Fibroblast of the conjunctiva (primary cell): Measurements from ENCODE around the gene GTPBP3.

Experiments used
- DNase-seq: peaks from one replicate; pipeline ENCODE4 v3.0.0-alpha.2; 2010; ENCODE audit warnings: low read depth

The GTPBP3 gene

DNA sequence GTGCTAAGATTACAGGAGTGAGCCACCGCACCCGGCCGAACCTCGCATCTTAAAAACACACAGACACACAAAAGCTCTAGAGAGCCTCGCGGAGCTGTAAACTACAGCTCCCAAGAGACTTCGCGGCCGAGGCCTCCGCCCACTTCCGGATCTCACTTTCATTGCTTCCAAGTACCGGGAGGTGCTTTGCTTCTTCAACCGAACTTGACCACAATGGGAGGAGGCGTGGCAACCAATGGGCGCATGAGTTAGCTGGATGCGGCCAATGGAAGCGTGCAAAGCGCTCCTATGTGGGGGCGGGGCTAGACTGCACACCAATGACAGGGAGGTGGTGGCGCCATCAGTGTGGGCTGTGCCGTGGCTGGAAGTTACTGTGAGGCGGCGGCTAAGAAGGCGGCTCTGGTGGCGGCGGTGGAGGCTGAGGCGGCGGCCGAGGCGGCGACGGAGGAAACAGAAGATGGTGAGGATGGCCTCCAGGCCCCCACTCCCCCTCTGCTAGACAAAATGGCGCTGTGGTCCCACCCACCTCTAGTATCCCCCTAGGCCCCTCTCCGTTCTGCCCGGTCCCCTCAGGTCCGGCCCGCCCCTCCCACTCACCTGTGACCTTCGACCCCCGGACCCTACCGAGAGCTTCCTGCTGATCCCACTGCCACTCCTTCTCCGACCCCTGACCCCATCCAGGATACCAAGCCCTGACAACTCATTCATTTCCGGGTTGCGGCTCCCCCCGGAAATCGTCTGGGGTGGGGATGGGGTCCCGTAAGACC, 28.0 kb upstream of the GTPBP3 start, which contains the start of gene DDA1:
DDA1 (plus strand) TSS at position 366 of the 767 bp plus-strand sequence; CDS start at position 458, 92 bp downstream.
- peak; percentile 100 for DNase-seq

DNA sequence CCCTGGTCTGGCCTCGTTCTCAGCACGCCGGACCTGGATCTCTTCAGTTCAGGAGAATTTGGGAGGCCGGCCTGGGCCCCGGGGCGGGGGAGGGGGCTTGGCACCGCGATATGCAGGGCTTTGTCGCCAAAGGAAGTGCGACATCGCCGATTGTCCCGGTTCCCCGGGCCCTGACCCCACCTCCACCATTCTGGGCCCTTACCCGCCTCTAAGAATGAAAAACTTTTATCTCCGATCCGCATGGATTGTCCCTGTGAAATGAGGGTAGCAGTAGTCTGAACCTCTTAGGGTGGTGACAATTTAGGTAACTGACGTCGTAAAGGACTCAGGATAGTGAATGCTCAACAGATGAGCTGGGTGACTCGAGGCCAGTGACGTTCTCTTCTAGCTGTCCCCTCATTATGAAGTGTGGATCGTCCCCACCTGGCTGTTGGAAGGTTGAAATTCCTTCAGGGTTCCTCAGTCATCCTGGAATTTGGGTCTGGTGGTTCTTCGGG, 27.3 kb upstream of the GTPBP3 start:
- no peak for DNase-seq

DNA sequence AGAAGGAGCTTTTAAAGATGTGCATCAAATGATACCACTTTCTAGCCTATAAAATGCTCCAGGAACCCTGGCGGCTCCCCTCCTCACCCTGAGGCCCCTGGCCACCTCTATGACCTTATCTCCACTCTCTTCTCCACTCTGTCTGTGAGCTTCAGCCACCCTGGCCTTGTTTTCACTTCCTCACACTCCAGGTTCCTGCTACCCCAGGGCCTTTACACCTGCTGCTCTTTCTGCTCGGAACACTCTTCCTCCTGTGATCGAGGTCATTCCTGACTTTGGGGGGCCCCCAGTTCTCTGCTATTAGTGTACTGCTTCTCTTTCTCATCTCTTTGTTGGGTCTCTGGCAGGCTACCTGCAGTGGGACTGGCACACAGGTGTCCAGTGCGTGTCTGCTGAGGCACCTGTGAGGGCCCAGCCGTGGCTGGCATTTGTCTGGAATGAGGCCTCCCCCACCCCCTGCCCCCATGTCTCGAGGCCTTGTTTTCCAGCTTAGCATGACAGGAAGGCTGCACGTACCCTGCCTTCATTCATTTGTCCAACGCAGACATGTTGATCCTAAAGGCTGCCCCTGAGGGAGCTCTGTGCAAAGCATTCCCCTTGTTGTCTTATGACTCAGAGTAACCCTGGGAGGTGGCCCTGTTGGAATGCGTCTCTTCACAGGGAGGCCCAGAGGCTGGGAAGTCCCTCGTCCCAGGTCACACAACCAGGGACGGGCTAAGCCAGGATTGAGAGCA, 25.7 kb upstream of the GTPBP3 start:
- DNase-seq = no peak

DNA sequence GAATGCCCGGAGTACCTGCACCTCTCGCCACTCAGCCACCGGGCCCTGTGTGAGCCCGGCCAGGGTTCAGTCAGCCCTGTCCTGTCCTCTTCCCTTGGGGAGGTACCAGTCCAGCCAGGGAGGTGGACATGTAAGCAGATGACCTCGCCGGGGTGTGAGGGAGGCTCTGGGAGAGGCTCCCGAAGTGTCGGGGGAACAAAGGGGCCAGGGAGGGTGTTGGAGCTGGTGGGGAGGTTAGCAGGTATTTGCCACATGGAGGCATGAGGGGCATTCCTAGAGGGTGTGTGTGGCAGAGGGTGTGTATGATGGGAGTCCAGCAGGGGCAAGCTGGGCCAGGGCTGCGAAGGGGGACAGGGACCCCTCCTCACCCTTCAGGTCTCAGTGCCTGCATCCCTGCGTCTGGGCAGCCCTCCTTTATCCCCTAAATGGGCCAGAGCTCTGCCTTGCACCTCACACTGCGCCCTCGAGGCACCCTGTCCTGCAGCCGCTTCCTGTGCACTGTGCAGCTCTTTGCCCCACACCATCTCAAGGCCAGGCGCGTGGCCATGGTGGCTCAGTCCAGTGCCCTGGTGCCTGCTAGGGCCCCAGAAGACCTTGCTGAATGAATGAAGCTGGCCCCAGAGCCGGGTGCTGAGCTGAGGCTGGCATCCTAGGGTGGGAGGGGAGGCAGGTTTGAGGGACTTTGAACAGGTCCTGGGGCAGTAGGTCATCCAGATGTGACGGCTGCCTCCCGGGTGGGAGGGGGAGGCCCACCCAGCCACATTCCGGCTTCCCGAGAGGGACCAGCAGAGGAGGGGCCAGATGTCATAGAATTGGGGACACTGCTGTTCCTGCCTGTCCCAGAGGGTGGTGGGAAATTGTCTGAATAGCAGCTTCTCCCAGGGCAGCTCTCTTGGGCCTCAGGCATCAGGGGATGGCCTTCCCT, 24.9 kb upstream of the GTPBP3 start:
- no peak for DNase-seq

DNA sequence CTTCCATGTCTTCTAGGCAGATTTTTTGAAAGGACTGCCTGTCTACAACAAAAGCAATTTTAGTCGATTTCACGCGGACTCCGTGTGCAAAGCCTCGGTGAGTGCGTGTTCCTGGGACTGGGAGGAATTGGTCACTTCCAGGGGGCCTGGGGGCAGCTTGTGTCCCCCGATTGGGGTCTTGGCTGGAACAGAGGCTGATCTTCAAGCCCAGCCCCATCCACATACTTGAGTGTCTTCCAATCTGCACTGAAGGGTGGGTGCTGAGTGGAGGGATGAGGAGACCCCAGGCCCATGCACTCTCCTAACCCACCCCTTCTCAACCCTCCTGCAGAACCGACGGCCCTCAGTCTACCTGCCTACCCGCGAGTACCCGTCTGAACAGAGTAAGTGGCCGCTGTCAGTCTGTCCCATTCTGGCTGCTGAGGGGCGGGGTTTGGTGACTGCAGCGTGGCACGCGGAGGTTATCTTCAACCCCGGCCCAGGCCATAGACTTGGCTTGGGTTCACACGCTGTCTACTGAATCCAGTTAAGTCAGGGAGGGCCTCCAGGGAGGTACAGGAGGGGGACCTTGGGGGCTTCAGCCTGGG, 23.3 kb upstream of the GTPBP3 start:
- no peak for DNase-seq

DNA sequence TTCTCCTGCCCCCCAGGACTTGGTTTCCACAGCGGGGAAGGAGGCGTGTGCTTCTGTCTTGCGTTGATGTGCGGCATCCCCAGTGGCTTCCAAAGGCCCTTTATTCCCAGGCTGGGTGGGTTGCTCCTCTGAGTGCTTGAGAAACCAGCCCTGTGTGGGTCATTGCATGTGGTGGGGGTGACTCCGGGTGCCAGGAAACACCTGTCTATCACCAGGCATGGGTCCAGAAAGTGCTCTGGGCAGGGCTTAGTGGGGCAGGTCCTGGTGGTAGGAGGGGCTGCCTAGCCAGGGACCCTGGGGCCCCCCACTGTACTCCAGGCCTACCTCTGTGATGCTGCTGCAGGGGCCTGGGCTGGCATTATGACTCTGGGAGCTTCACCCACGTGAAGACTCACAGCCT, 18.4 kb upstream of the GTPBP3 start:
- DNase-seq = no peak

DNA sequence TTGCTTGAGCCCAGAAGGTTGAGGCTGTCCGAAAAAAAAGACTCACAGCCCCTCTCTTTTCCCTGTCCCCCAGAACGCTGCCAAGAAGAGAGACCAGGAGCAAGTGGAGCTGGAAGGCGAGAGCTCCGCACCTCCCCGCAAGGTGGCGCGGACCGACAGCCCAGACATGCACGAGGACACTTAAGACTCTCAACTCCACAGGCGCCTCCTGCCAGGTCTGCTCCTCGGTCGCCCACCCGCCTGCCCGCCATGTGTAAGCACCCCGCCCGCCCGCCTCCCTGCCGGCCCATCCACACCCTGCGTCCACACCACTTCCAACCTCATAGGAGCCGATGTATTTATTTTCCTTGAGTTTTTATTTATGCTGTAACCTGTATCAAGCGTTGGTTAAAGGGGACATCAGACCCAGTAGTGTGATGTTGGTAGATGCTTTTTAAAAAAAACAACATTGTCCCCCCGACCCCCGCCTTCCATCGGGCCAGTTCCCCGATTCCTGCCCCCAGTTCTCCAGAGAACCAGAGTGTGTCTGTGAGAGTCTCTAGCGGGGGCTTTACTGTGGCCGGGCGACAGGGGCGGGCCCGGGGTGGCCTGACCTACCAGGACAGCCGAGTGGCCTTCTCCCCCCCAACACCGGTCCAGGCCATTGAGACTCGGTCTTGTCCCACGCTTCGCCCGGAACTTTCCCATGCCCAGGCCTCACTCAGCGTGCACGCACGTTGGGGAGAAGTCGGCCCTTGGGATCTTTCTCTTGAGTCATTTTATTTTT, 17.7 kb upstream of the GTPBP3 start:
- no peak for DNase-seq

DNA sequence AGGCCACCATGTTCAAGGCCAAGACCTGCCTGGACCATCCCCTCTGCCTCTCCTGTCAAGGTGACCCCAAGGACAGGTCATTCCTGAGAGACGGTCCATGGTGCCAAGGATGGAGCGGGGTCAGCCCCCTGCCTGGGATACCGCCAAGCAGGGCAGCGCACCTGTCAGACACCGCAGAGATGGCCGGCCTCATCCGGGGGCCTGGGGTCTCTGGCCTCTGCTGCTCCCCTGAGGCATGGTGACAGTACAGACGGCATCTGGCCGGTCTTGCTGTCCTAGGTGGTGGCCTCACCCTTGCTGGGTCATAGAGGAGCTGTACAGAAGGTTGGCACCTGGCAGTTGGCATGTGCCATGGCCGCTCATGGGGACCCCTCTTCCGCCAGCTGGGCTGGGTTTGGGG, 16.9 kb upstream of the GTPBP3 start:
- no peak for DNase-seq

DNA sequence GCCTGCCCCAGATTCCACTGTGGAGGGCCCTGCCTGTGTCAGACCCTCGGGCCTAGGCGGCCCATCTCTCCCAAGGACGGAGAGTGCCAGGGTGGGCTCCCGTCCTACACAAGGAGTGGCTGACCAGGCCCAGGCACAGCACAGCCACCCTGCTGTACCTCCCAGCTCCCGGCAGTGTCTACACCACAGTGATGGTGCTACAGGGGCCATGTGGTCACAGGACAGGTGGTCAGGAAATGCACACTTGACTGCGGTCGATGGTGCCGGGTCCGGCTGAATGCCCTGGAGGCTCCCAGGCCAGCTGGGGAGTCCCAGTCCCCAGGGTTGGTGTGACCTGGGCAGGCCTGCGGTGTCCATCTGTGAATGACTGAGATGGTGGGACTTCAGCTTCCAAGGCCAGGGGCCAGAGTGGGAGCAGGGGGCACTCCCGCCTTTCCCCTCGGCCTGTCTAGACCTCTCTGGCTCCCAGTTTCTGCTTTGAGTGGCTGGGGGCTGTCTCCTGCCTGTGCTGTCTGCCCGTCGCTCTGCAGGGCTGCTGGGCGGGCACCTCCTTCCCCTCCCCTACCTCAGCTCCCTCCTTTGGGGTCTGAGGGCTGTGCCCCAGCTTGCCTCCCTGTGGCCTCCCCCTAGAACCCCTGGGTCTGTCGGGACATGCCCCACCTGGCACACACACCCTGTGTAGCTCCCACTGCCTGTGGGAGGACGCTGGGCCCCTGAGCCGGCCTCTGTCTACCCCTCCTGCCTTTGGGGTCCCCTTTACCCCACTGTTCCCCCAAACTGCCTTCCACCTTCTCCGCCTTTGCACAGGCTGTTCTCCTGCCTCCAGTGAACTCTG, 15.5 kb upstream of the GTPBP3 start:
- no peak for DNase-seq

DNA sequence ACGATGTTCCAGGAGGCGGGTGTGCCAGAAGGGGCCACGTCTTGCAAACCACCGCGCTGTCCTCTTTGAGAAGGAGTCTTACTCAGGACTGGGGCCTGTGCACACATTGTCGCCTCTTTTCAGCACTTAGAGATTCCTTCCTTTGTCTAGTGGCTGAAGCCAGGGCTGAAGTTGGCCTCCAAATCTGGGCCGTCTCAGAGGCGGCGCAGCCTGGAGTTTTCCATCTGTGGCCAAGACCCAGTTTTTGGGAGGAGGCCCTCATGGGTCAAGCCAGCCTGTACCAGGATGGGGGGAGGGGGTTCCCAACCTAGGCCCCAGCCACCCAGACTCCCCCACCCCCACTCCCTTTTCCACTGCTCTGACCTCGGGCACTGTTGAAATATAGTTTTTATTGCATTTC, 14.5 kb upstream of the GTPBP3 start:
- no peak for DNase-seq

DNA sequence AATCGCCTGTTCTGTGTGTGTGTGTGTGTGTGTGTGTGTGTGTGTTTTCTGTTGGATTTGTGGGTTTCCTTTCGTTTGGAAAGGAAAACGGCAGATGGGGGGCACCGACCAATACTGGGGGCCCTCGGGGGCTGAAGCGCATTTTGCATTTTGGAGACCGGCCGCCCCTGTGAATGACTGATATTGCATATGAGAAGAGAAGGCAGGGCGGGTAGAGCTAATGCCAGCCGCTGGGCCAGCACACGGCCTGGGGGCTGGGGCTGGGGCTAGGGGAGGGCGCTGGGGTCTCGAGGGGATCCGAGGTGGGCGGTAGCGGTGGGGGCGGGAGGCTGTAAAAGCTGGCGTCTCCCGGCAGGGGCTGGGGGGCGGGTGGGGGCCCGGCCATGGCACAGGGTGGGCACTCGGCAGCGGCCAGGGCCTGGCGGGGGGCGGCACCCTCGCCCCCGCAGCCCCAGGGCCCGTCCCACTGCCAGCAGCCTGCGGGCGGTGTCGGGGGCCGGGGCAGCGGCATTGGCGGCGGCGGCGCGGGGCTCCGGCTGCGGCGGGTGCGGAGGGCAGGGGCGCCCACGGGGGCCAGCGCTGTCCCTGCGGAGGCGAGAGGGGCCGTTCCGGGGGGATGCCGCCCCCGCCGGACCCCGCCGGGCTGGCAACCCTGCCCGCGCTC, 13.9 kb upstream of the GTPBP3 start:
- no peak for DNase-seq

DNA sequence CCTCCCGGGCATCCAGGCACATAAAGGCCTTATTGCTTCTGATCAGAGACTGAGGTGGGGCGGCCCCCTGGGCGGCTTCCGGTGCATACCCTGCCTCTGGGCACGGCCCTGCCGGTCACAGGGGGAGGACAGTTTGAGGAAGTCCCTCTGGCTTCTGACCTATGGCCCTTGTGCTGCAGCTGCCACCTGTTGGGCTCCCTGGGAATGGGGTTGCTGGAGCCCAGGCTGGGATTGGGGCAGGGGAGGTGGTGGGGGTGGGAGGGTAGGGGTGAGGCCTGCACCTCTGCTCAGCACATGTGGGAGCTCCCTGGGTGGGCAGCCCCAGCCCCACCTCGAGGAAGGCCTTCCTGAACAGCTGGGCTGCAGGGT, 13.4 kb upstream of the GTPBP3 start:
- DNase-seq = no peak

DNA sequence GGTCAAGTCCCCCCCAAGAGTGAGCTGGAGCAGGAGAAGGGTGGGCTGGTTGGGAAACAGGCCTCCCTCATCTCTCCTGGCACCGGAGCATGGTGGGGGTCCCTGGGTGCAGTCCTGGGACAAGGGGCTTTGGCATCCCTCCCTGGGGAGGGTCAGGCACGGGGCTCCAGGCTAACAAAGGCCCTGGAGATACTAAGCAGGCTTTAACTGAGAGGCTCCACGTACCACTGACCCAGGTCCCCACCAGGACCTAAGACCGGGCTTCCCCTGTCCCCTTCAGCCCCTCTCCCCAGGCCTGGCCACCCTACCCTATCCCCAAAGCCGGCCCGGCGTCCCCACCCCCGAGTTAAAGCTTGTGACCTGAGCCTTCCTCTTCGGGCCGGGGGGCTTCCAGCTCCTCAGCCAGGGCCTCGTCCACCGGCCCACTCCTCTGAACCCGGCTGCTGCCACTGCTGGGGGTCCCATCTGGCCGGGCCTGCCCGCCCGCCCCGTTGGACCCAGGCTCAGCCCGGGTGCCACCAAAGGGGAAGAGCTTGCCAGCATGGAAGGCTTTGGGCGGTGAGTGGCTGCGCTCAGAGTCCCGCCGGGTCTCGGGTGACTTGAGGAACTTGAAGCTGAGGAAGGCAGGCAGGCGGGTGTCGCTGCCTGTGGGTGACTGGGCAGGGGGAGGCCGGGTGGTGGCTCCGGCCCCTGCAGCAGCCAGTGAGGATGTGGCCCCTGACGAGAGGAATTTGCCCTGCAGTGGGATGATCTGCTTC, 12.8 kb upstream of the GTPBP3 start:
- DNase-seq = no peak

DNA sequence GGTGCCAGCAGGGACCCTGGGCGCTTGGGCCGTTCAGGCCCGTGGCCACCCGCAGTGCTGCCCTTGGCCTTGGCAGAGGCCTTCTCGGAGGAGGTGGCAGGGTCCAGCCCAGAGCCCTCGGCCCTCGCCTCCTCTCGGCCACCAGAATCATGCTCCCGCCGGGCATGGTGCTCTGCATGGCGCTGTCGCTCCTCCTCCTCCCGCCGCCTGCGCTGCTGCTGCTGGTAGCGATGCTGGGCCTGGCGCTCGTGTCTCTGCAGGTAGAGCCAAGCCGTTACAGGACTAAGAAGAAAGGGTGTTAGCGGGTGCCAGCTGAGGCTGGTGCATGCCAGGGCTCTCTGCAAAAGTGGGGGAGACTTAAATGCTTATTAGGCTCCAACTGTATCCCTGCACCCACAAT, 12.2 kb upstream of the GTPBP3 start:
- DNase-seq = no peak

DNA sequence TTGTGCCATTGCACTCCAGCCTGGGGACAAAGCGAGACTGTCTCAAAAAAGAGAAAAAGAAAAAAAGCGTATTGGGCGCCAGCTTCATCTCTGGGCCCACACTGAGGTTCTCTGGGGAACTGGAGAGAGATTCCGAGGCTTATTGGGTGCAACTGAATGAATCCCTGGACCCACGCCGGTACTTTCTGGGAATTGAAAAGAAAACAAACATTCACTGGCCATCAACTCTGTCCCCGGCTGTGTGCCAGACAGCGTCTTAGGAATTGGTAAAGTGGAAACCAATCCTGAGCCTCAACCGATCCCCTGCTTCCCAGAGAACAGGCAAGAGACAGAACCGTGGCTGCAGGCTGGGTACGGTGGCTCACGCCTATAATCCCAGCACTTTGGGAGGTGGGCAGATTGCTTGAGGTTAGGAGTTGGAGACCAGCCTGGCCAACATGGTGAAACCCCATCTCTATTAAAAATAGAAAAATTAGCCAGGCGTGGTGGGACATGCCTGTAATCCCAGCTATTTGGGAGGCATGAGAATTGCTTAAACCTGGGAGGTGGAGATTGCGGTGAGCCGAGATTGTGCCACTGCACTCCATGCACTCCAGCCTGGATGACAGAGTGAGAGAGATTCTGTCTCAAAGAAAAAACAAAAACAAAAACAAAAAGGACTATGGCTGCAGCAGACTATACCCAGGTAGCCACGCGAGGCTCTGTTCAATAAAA, 11.3 kb upstream of the GTPBP3 start:
- no peak for DNase-seq

DNA sequence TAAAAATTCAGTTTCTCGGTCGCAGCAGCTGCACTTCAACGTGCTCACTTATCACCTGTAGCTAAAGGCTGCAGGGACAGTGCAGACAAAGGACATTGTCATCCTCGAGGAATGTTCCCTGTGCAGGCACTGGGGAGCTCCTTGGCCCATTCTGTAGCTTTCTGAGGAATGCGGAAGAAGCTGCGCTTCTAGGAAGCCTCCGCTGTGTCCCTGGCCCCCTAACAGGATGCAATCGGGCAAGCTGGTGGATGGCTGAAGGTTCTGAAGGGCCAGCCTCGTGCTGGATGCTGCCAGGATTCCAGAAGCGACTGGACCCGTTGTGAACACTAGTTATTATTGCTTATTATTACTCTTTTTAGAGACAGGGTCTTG, 10.8 kb upstream of the GTPBP3 start:
- no peak for DNase-seq

DNA sequence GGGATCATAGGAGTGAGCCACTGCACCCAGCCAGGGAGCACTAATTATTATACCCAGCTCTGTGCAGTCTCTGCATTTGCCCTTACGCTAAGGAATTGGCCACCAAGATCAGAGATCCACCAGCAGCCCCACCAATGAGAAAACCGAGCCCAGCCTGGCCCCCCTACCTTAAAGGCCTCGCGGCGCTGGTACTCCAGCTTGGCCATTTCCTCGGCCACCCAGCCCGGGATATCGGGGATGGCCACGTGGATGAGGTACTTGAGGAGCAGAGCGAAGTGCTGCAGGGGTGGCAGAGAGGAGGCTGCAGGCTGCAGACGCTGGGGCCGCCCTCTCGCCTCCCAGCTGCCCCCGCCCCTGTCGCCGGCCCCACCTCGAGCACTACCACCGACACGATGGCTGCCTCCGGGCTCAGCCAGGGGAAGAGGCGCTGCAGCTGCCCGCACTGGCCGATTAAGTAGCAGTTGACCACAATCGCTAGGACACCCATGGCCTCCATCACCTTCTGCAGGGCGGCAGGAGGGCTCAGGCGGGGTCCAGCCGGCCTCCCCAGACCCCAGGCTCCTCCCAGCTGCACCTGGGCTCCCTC, 10.2 kb upstream of the GTPBP3 start:
- no peak for DNase-seq
